GM18498 (cell line): Measurements from ENCODE around the gene AGBL1.
"Not testable (repeated sequence)": the region's sequence is repeated elsewhere in the genome, so short reads cannot be mapped to it uniquely, and the experiment has no call there.

Experiments used
- ATAC-seq: cut with Tn5 transposase; IDR thresholded peaks from one replicate; pipeline ENCODE4 v1.9.1; 2021; ENCODE audit warnings: mild to moderate bottlenecking, moderate library complexity; ENCODE audit not compliant: unreplicated experiment

AGBL1 gene

GRCh38 chr15:86392874-86393273 is 313.2 kb downstream of the AGBL1 start:
- no peak for ATAC-seq

DNA sequence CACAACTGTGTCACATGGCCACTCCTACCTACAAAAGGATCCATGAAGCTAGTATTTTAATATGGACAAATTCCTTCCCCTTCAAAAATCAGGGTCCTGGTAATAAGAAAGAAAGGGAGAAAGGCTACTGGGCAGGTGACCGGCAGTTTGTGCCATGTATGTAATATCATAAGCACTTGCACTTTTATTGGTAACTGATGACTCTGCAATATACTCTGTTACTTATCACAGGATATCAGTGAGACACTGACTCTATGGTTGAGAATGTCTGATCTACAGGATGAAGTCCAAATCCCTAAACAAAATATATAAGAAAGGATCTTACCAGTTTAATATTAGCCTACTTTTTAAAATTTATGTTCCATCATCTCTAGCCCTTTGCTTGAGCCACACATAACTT is 315.2 kb downstream of the AGBL1 start:
- ATAC-seq = no peak

DNA sequence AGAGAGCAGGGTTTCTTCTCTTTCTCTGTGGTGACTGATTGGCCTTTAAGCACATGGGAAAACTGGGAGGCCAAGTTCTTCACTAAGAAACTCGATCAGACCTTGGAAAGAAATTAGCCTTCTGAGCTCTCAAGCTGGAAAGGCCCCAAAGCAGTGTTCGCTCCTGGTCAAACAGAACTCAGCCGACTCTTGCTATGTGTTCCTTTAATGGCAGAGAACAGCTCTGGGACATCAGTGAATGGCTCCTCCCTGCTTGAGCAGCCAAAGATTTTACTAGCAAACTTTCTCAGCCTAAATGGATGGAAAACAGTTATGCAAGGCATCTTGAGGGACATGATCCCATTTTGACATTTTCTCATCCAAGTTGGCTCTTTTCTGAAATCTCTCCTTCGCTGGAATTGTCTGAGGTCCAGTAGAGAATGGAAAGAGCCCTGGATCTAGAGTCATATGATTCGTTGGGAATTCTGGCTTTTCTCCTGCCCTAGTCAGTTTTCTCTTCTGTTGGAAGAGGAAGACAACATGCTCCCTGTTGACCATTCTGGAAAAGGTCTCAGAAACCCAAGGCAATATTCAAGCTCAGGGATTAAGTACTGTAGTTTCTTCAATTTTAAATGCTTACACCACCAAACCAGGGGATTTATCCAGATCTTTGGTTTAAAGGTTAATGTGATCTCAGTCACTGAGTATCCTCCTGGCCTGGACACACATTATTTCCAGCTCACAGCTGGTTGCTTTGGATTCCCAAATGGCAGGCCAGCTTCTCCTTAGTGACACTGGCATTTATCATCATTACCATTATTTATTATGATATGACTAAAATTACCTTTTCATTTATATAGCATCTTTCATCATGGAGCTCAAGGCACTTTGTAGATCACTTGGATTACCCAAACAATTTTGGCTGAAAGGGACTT is 319.6 kb downstream of the AGBL1 start:
- no peak for ATAC-seq

DNA sequence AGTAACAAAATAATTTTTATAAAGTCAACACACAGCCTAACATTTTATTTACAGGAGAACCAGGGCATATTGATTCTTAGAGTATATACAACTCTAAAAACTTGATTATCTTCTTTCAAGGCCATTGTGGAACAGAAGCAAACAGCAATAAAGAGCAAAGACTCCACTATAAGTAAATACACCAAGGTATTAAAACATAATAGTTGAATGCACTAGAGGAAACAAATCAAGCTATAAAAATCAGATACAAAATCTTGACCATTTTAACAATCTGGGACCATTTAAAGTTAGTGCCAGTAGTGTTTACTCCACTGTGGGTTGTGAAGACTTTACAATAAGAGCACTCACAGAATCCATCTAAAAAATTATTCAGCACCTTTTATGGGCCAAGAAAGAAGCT is 323.6 kb downstream of the AGBL1 start:
- no peak for ATAC-seq

DNA sequence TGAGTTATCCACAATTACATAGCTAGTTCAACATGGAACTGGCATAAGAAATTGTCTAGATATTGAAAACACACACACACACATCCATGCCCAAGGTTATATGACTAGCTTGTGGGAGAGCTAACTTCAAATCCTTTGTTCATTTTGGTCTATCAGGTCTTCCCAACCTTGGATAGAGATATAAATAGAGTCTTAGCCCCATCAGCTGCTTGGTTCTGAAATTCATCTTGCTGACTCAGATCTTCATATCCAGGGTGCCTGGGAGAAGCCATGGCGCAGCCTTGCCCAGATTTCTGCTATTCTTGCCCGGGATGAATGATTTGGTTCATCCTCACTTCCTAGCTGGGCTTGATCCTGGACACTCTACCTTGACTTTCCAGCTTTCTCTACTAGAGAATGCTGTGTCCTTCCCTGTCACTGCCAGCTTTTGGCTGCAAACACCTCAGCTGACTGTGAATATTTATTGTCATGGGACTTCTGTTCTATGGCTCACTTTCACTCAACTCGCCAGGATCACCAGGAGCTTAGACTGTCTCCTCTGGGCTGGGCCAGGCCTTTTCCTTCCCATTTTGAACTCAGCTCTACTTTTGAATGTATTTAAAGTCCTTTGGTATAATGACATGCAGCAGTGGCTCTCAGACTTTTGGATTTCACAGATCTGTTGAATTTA is 324.4 kb downstream of the AGBL1 start:
- no peak for ATAC-seq

- ATAC-seq = no peak
These were observed 328.6 kb downstream of the AGBL1 start for GRCh38 chr15:86408261-86408660.

DNA sequence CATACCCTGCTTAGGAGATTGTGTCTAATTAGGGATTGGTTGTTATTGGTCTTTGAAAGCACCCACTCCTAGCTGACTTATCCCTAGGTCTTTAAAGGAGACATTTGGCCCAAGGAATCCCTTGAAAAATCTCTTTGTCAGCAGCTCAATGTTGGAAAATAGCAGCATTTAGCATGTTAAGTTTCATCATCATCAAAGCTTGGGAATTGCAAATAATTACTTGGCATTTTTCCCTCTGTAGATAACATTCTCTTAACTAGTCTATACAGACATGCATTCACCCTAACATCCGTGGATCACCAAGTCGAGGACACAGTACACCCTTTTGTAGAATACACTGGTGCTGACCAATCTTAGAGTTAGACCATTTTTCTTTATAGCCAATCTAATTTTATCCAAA is 332.2 kb downstream of the AGBL1 start:
- no peak for ATAC-seq

DNA sequence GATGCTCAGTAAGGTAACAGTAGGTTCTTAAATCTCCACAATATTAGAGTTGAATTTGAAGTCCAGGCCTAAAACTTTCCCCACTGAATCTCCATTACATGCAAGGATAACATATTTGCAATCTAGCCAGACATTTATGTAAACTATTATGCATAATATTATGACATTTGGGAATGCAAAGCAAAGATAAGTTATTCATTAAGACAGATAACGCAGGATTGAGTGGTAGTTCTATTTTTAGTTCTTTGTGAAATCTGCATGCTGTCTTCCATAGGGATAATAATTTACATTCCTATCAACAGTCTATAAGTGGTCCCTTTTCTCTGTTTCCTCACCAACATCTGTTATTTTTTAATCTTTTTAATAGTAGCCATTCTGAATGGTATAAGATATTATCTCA is 333.5 kb downstream of the AGBL1 start:
- ATAC-seq = no peak

GRCh38 chr15:86425746-86426145 is 346.1 kb downstream of the AGBL1 start:
- no peak for ATAC-seq

- ATAC-seq = no peak
These were observed 353.2 kb downstream of the AGBL1 start for GRCh38 chr15:86432861-86433260.

- no peak for ATAC-seq
These were observed 354.3 kb downstream of the AGBL1 start for GRCh38 chr15:86433983-86434382.

GRCh38 chr15:86439614-86440013 is 359.9 kb downstream of the AGBL1 start:
- no peak for ATAC-seq

DNA sequence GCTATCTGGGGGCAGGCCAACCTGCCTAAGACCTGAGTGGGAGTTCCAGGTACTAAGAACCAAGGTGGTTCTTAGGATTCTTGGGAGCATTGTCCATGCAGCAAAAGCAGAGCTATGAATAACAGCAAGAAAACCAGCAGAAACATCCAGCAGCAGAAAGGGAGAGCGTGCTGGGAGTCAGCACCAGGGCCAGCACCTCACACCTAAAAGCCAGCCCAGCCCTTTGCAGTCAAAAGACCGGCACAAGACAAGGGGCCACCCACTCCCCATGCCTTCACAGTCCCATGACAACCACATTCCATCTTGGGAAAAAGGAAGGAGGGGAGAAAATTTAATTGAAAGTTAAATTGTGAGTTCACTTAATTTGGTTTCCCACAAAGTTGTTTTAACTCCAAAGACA is 364.9 kb downstream of the AGBL1 start:
- ATAC-seq = no peak

- ATAC-seq = no peak
These were observed 366.0 kb downstream of the AGBL1 start for GRCh38 chr15:86445579-86446252.

GRCh38 chr15:86446253-86446640 is 366.6 kb downstream of the AGBL1 start:
- no peak for ATAC-seq

DNA sequence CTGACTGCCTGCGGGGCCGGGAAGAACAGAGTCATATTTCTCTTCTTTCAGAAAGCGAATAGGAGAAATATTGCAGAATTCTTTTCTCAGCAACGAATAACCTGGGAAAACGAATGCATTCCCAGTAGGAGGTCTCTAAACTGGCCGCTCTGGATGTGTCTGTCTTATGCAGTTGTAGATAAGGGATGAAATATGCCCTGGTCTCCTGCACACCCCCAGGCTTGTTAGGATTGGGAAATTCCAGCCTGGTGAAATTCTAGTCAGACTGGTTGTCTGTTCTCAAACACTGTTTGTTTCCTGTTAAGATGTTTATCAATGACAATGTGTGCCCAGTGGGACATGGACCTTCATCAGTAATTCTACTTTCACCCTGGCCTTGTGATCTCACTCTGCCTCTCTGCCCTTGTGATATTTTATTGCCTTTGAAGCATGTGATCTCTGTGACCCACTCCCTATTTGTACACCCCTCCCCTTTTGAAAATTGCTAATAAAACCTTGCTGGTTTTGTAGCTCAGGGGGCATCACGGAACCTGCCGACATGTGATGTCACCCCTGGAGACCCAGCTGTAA is 385.9 kb downstream of the AGBL1 start:
- not testable (repeated sequence) for ATAC-seq

DNA sequence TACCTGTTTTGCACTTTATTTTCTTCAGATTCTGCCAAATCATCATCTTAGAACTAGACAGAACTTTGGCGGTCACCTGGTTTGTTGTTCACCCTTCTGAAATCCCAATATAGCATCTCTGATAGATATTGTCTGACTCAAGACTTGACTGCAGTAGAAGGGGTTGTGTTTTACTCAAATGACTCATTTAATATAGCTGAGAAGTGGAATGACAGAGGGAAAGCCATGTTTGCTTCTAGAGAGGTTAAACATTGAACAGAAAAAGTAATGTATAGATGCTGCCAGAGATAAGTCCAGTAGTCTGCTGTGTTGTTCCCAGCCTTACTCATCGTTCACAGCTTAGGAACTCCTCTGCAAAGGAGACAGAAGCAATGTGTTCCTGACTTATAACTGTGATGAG is 402.0 kb downstream of the AGBL1 start:
- ATAC-seq = no peak

DNA sequence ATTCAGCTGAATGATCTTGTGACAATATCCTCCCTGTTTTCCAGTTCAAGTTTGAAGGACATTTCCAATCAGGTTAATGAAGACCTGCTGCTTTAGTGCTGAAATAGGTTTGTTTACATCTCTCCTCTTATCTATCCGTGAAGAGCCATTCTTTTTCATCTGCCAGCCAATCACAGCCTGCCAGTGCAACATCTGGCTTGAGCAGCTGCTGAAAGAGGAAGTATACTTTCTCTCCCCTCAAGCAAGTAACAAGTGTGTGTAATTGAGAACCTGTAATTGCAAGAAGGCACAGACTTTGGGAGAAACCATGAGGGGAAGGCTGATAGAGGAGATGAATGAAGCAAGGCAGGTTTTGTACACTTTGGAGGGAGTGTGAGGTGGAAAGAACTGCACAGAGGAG is 404.3 kb downstream of the AGBL1 start:
- ATAC-seq = no peak

- ATAC-seq = no peak
These were observed 408.4 kb downstream of the AGBL1 start for GRCh38 chr15:86488046-86488445.

GRCh38 chr15:86489981-86490380 is 410.3 kb downstream of the AGBL1 start:
- no peak for ATAC-seq

- ATAC-seq = no peak
These were observed 411.4 kb downstream of the AGBL1 start for GRCh38 chr15:86491118-86491517.
